Measurements from ENCODE around the gene FOXN1.

The FOXN1 gene

DNA sequence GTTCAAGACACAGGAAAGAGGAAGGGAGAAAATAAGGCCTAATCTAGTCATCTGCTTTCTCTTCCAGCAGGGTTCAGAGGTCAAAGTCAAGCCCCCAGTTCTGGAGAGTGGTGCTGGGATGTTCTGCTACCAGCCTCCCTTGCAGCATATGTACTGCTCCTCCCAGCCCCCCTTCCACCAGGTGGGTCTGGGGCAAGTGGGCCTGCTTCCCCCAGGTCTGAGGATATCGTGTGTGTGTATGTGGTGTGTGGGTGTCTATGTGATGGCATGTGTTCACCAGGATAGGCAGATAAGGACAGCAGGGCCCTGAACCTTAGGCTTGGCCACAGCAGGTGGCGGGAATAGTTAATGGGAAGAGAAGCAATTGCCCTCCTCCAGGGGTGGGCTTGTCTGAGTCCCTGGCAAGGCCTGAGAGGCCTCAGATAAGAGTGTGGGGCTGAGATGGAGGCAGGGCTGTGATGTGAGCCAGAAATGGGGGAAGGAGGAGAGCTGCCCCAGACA, 21.1 kb downstream of the FOXN1 start:
- no peak overlapping the region for H3K4me3 ChIP-seq (ENCODE audit: low read depth, low read length)
- TF ChIP-seq, protein P1, sequence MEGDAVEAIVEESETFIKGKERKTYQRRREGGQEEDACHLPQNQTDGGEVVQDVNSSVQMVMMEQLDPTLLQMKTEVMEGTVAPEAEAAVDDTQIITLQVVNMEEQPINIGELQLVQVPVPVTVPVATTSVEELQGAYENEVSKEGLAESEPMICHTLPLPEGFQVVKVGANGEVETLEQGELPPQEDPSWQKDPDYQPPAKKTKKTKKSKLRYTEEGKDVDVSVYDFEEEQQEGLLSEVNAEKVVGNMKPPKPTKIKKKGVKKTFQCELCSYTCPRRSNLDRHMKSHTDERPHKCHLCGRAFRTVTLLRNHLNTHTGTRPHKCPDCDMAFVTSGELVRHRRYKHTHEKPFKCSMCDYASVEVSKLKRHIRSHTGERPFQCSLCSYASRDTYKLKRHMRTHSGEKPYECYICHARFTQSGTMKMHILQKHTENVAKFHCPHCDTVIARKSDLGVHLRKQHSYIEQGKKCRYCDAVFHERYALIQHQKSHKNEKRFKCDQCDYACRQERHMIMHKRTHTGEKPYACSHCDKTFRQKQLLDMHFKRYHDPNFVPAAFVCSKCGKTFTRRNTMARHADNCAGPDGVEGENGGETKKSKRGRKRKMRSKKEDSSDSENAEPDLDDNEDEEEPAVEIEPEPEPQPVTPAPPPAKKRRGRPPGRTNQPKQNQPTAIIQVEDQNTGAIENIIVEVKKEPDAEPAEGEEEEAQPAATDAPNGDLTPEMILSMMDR (IDR thresholded peaks at IDR 0.05; ENCODE audit: control insufficient read depth, extremely low read depth, insufficient read depth): no peak
- no peak for DNase-seq (ENCODE audit: low read depth)

DNA sequence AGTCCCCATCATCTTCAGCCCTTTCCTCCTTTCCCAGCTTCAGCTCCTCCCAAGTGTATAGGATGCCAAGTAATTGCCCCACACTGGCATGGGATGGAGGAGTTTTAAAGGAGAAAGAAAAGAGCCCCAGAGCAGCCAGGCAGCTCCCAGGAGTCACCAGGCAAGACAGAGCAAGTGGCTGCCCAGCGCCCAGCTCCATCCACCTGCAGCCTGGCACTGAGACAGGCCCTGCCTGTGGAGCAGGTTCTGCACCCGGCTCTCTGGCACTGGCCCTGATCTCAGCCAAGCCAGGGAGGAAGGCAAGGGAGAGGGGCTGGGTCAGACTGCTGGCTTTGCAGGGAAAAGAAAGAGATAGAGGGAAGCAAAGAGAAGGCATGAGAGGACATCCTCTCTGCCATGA, 21.7 kb downstream of the FOXN1 start:
- H3K4me3 ChIP-seq (ENCODE audit: low read depth, low read length): no peak overlapping the region
- peak; percentile 88 for DNase-seq (ENCODE audit: low read depth)
- TF ChIP-seq, protein P1 (IDR thresholded peaks at IDR 0.05; ENCODE audit: control insufficient read depth, extremely low read depth, insufficient read depth): no peak

DNA sequence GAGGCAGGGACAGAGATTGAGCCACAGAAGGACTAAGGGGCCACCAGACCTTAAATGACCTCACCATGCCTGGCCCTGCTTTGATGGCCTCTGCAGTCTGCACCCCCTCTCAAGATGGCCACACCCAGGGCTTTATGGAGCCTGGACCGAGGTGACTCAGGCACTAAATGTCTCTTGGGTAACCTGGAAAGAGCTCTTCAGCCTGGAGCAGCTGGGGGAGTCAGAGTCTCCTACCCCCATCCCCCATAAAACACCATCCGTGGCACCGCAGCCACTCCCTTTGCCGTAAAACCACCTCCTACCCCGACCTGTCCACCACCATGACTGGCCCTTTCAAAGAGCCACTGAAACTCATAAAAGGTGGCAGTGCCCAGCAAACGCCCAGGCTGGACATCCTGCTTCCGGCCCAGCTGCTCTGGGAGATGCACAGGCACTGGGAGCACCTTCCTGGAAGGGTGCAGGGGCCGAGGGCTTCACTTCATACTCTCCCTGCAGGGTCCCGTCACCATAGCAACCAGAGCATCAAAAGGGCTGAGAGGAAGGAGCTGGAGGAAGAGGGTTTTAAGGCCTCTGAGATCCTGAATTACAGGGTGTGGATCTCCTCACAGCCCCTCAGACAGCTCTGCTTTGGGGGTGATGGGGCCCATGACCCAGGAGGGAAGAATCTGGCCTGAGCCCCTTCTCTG, 22.3 kb downstream of the FOXN1 start:
- no peak for DNase-seq (ENCODE audit: low read depth)
- H3K4me3 ChIP-seq (ENCODE audit: low read depth, low read length): no peak overlapping the region
- TF ChIP-seq, protein P1 (IDR thresholded peaks at IDR 0.05; ENCODE audit: control insufficient read depth, extremely low read depth, insufficient read depth): no peak

DNA sequence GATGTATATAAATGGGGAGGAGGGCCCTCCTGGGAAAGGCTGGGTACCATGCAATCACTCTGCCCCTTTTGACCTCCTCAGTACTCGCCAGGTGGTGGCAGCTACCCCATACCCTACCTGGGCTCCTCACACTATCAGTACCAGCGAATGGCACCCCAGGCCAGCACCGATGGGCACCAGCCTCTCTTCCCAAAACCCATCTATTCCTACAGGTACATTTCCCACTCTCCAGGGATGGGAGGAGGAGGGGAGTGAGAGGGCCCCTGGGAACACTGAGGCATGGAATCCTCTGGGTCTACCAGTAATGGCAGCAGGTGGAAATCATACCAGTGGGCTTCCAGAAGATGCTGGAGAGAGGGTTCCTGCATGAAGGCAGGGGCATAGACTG, 22.9 kb downstream of the FOXN1 start:
- TF ChIP-seq, protein P1 (IDR thresholded peaks at IDR 0.05; ENCODE audit: control insufficient read depth, extremely low read depth, insufficient read depth): no peak
- H3K4me3 ChIP-seq (ENCODE audit: low read depth, low read length): no peak overlapping the region
- no peak for DNase-seq (ENCODE audit: low read depth)

DNA sequence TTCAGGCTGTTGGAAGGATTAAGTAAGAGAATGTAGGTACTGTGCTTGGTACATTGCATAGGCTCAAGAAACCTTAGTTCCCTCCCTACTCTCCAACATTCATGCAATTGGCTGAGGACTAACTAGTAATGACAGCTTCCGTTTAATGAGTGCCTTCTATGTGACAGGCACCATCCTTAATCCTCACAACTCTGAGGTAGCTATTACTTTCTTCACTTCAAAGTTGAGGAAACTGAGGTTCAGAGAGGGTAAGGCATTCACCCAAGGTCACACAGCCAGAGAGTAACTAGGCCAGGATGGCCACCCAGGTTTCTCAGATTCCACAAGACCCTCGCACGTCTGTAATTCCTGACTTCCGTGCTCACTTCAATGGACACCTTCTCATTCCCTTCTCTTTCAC, 24.1 kb downstream of the FOXN1 start:
- TF ChIP-seq, protein P1 (IDR thresholded peaks at IDR 0.05; ENCODE audit: control insufficient read depth, extremely low read depth, insufficient read depth): no peak
- no peak overlapping the region for H3K4me3 ChIP-seq (ENCODE audit: low read depth, low read length)
- DNase-seq (ENCODE audit: low read depth): no peak

DNA sequence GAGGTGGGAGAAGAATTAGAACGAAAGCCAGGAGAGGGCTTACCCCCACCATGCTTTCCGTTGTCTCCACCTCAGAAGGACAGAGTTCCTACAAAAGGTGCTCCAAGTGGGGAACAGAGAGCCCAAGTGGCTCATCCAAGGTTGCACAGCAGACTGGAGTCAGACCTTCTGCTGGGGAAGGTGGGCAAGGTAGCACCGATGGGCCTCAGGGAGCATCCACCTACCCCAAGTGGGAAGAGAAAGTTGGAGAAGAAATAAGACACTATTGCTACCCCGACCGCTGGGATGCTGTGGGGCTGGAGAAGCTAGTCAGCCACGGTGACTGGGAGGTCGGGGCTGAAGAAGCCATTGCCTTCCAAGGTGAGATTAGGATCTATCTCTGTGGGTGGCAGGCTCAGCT, 24.8 kb downstream of the FOXN1 start:
- TF ChIP-seq, protein P1 (IDR thresholded peaks at IDR 0.05; ENCODE audit: control insufficient read depth, extremely low read depth, insufficient read depth): no peak
- no peak for DNase-seq (ENCODE audit: low read depth)
- H3K4me3 ChIP-seq (ENCODE audit: low read depth, low read length): no peak overlapping the region

Data from LNCaP clone FGC (cell line).